GM04503 (cell line): Measurements from ENCODE around the gene SWT1.
"Not testable (repeated sequence)": the region's sequence is repeated elsewhere in the genome, so short reads cannot be mapped to it uniquely, and the experiment has no call there.

Source experiments
- DNase-seq: peaks from one replicate; pipeline ENCODE4 v3.0.0-alpha.2; 2012; ENCODE audit warnings: low read depth

The SWT1 gene

GRCh38 chr1:185251928-185252327 is 95.0 kb downstream of the SWT1 start:
- DNase-seq: not testable (repeated sequence)

GRCh38 chr1:185252404-185252803 is 95.4 kb downstream of the SWT1 start:
- not testable (repeated sequence) for DNase-seq

DNA sequence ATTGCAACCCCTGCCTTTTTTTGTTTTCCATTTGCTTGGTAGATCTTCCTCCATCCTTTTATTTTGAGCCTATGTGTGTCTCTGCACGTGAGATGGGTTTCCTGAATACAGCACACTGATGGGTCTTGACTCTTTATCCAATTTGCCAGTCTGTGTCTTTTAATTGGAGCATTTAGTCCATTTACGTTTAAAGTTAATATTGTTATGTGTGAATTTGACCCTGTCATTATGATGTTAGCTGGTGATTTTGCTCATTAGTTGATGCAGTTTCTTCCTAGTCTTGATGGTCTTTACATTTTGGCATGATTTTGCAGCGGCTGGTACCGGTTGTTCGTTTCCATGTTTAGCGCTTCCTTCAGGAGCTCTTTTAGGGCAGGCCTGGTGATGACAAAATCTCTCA is 98.6 kb downstream of the SWT1 start:
- not testable (repeated sequence) for DNase-seq

DNA sequence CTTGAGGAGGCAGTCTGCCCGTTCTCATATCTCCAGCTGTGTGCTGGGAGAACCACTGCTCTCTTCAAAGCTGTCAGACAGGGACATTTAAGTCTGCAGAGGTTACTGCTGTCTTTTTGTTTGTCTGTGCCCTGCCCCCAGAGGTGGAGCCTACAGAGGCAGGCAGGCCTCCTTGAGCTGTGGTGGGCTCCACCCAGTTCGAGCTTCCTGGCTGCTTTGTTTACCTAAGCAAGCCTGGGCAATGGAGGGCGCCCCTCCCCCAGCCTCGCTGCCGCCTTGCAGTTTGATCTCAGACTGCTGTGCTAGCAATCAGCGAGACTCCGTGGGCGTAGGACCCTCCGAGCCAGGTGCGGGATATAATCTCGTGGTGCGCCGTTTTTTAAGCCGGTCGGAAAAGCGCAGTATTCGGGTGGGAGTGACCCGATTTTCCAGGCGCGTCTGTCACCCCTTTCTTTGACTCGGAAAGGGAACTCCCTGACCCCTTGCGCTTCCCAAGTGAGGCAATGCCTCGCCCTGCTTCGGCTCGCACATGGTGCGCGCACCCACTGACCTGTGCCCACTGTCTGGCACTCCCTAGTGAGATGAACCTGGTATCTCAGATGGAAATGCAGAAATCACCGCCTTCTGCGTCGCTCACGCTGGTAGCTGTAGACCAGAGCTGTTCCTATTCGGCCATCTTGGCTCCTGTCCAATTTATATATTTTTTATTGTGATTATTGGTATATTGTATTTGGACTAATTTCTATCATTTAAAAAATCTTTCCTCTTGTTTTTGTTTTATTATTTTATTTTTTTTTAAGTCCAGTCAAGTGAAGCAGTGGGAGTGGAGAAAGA is 100.4 kb downstream of the SWT1 start:
- not testable (repeated sequence) for DNase-seq

- peak; percentile 13 for DNase-seq
Measured at GRCh38 chr1:185257950-185258208, 100.9 kb downstream of the SWT1 start.

GRCh38 chr1:185258676-185259075 is 101.7 kb downstream of the SWT1 start:
- DNase-seq: no peak

- no peak for DNase-seq
Measured at GRCh38 chr1:185260611-185261010, 103.6 kb downstream of the SWT1 start.

GRCh38 chr1:185262151-185262550 is 105.2 kb downstream of the SWT1 start:
- no peak for DNase-seq

- DNase-seq: no peak
Measured at GRCh38 chr1:185263292-185263691, 106.3 kb downstream of the SWT1 start.

- DNase-seq: no peak
Measured at GRCh38 chr1:185263780-185264179, 106.8 kb downstream of the SWT1 start.

- no peak for DNase-seq
Measured at GRCh38 chr1:185265314-185265713, 108.3 kb downstream of the SWT1 start.

- DNase-seq: no peak
Measured at GRCh38 chr1:185267301-185267700, 110.3 kb downstream of the SWT1 start.

DNA sequence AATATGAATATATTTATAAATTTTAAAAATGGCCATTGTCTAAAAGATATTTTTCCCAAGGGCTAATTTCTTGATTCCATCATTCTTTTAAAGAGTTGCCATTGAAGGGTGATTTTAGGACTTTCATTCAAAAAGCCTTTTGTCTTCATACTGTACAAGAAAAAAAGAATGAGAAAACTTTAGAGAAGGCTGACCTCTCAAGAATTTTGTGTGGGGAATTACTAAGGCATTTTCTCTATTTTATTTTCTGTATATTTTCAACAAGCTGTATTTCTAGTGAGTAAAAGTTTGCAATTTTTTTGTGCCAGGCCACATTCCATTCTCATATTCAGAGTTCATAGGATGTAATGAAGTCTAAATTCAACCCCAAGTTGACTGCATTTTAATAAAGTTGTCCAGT is 110.7 kb downstream of the SWT1 start:
- no peak for DNase-seq

- DNase-seq: no peak
Measured at GRCh38 chr1:185268352-185268751, 111.4 kb downstream of the SWT1 start.

- DNase-seq: no peak
Measured at GRCh38 chr1:185271921-185272320, 115.0 kb downstream of the SWT1 start.

GRCh38 chr1:185279571-185279970 is 122.6 kb downstream of the SWT1 start:
- no peak for DNase-seq

GRCh38 chr1:185280589-185280988 is 123.6 kb downstream of the SWT1 start:
- no peak for DNase-seq

GRCh38 chr1:185281245-185281644 is 124.3 kb downstream of the SWT1 start:
- no peak for DNase-seq

DNA sequence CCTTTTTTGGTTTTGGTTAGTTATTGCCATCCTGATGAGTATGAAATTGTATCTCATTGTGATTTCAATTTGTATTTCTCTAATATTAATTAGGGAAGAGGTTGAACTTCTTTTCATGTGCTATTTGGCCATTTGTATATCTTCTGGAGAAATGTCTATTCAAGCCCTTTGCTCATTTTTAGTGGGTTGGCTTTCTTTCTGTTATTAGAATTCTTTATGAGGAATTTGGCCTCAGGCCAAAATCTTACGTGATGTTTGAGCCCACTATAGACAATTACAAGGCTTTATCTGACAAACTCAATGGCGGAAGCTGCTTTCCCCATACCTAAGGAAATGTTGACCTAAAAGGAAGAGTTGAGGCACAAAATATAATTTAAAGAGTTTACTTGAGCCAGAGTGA is 127.1 kb downstream of the SWT1 start:
- DNase-seq: no peak

DNA sequence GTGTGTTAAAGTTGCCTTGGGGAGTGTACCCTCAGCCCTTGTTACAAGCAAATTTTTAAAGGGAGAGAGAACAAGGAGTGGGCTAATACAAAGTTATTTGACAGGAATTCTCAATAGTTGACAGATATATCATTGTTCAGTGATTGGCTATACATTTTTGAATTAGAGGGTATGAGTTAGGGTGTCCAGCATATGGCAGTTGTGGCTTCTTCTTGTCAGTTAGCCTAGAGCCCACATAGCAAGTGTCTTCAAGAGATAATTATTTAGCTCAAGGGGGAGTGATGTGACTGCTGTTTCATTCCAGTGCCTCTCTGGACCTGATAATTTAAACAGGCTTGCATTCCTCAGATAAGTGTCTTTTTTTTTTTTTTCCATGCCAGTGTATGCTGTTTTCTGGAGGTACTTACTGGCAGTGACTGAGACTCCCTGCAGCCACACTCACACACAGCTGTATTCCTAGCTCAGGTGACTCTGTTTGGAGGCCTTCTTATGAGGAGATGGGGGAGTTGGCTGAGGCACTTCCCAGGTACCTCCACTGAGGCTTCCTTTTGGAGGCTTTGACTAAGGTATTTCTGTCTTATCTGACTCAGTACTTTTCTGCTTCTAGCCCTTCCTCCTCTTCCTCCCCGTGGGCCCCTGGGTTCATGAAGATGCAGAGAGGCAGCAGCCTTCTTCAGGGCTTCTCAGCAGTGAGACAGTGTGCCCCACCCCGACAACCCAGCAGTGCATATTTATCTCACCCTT is 127.7 kb downstream of the SWT1 start:
- no peak for DNase-seq

- DNase-seq: no peak
Measured at GRCh38 chr1:185287451-185287850, 130.5 kb downstream of the SWT1 start.

GRCh38 chr1:185288435-185288834 is 131.5 kb downstream of the SWT1 start:
- DNase-seq: no peak

DNA sequence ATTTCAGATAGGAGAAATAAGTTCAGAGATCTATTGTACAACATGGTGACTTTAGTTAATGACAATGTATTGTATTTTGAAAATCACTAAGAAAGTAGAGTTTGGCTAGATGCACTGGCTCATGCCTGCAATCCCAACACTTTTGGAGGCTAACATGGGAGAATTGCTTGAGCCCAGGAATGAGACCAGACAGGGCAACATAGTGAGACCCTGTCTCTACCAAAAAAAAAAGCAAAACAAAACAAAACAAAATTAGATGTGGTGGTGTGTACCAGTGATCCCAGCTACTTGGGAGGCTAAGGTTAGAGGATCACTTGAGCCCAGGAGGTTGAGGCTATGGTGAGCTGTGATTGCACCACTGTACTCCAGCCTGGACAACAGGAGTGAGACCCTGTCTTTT is 132.9 kb downstream of the SWT1 start:
- DNase-seq: no peak

- DNase-seq: no peak
Measured at GRCh38 chr1:185291159-185291558, 134.2 kb downstream of the SWT1 start.
